Peyer's patch (tissue), 4 donors: Measurements from ENCODE around the gene ACO2.

Experiments
- CTCF ChIP-seq, 6 experiments: fragments of 450-650 bp in 4 of 6; fragments of 200-600 bp in 2 of 6; sonication (generic) in 1 of 6; IDR thresholded peaks; one replicate each; pipeline ENCODE4 v1.5.1; 2017 to 2019; ENCODE audit warnings: antibody characterized with exemption in 6 of 6, mild to moderate bottlenecking in 3 of 6, moderate library complexity in 1 of 6
- POLR2A ChIP-seq, 2 donors: fragments of 450-650 bp; IDR thresholded peaks; one replicate each; pipeline ENCODE4 v1.5.1; 2017; ENCODE audit warnings: antibody characterized with exemption in 2 of 2, mild to moderate bottlenecking in 2 of 2, moderate library complexity in 2 of 2

GRCh38 chr22:41487037-41487935 lies 18.4 kb downstream of the ACO2 start:
- no peak for TF ChIP-seq POLR2A (IDR thresholded peaks at IDR 0.05)
- TF ChIP-seq CTCF (IDR thresholded peaks at IDR 0.05) = no peak
